ENCODE results near the gene KLK14.

Gene KLK14, protein sequence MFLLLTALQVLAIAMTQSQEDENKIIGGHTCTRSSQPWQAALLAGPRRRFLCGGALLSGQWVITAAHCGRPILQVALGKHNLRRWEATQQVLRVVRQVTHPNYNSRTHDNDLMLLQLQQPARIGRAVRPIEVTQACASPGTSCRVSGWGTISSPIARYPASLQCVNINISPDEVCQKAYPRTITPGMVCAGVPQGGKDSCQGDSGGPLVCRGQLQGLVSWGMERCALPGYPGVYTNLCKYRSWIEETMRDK

GRCh38 chr19:51082611-51083010, at the start of gene KLK14:
Gene KLK14, minus strand, starts transcription at chr19:51082887. Its CDS starts 273 bp downstream, at chr19:51082614.
- no peak for DNase-seq

DNA sequence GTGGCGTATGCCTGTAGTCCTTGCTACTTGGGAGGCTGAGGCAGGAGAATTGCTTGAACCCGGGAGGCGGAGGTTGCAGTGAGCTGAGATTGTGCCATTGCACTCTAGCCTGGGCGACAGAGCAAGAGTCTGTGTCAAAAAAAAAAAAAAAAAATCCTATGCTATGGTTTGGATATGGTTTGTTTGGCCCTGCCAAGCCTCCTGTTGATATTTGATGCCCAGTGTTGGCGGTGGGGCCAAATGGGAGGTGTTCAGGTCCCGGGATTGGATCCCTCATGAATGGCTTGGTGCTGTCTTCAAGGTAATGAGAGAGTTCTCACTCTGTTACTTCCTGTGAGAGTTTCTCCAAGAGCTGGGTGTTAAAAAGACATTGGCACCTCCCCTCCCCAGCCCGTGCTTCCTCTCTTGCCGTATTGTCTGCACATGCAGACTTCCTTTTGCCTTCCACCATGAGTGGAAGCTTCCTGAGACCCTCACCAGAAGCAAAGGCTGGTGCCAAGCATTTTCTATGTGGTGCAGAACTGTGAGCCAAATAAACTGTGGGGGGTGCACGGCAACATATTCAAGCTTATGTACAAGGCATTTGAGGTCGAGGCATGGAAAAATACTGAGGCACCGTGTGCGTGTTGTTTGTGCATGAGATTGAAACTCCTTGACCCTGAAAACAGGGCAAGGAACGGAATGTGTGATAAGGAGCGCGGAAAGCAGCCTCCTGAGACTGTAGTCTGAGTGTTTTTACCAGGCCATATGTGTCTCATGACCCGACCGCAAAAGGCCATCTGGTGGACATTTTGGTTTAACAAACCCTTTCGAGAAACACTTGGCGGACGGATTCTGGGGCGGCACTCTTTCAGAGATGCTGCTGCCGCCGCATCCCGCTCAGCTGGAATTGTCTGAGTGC, 49.3 kb upstream of the KLK14 start:
- DNase-seq, result no peak

DNA sequence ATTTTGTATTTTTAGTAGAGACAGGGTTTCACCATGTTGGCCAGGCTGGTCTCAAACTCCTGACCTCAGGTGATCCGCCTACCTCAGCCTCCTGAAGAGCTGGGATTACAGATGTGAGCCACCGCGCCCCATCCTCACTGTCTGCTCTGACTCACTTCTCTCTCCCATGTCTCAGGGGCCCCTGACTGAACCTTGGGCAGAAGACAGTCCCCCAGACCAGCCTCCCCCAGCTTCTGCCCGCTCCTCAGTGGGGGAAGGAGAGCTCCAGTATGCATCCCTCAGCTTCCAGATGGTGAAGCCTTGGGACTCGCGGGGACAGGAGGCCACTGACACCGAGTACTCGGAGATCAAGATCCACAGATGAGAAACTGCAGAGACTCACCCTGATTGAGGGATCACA, 47.0 kb upstream of the KLK14 start:
- no peak for DNase-seq

DNA sequence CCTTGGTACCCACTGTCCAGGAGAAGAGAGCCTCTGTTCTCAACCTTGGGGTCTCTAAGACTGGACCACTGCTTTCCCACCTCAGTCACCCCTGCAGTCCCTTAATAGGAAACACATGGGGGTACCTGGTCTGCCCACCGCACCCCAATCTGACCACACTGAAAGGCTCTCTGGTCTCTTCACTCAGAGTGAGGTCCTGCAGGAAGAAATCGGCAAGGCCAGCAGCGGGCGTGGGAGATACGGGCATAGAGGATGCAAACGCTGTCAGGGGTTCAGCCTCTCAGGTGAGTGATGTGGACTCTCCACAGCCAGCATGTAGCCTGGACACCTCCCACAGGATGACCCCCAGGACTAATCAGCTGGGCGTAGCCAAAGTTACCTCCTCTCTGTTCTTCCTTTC, 45.5 kb upstream of the KLK14 start:
- no peak for DNase-seq

DNA sequence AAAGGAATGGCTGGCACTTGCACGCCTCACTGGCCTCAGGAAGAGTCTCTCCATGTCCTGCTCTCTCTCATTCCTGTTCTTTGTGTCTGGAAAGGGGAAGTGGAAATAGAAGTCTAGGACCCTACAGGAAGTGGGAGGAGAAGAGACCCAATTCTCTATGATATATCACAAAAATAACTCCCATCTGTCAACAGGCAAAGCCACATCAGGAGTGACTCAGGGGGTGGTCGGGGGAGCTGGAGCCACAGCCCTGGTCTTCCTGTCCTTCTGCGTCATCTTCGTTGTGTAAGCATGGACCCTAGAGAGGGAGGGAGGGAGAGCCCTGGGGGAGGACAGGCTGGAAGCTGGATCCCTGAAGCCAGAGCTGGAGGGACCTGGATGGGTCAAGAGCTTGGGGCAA, 45.1 kb upstream of the KLK14 start:
- no peak for DNase-seq

- DNase-seq, result no peak
Measured at GRCh38 chr19:51127032-51127431, 44.3 kb upstream of the KLK14 start.

DNA sequence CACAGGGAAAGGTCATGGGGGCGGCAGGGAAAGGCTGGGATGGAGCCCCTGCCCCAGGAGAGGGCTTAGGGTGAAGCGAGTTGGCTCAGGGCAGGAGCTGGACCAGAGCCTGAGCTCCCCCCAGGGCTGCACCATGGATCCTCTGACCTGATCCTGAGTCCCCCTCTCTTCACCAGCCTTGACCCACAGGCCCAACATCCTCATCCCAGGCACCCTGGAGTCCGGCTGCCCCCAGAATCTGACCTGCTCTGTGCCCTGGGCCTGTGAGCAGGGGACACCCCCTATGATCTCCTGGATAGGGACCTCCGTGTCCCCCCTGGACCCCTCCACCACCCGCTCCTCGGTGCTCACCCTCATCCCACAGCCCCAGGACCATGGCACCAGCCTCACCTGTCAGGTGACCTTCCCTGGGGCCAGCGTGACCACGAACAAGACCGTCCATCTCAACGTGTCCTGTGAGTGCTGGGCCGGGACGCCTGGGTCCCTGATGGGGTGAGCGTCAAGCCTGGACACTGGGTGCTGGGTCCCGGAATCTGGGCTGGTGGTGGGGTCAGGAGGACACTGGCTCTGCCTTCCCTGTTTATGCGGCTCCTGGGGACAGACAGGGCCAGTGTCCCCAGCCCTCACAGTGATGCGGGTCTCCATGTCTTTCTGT, 42.9 kb upstream of the KLK14 start:
- no peak for DNase-seq

DNA sequence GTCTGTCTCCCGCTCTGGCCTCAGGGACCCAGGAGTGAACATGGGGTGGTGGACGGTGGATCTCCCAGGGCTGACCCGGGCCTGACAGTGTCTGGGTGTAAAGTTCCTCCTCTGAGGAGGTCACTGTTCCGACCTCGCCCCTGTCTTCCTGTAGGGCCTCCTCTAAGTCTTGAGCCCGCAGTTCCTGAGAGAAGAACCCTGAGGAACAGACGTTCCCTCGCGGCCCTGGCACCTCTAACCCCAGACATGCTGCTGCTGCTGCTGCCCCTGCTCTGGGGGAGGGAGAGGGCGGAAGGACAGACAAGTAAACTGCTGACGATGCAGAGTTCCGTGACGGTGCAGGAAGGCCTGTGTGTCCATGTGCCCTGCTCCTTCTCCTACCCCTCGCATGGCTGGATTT, 42.0 kb upstream of the KLK14 start, which contains the start of gene SIGLEC9:
SIGLEC9 (plus strand) TSS at position 178 of the 400 bp plus-strand sequence; CDS start at position 247, 69 bp downstream.
- no peak for DNase-seq

DNA sequence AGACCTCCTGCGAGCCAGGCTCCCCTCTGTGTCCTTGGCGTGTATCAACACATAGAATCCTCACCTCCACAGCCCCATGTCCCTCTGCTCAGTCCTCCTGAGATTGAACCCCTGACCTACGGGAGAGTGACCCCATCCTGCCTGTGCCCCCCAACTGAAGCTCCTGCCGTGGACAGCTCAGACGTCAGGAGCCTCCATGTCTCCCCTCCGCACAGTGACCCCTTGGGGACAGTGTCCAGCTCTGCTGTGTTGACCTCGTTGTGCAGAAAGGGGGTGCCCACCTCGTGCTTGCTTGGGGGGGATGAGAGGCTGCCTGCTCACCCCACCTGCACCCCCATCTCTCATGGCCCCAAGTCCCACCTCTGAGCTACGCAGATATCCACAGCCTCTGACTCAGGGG, 41.5 kb upstream of the KLK14 start:
- no peak for DNase-seq

- no peak for DNase-seq
Measured at GRCh38 chr19:51123802-51124201, 41.1 kb upstream of the KLK14 start.

- DNase-seq, result no peak
Measured at GRCh38 chr19:51123381-51123800, 40.7 kb upstream of the KLK14 start.

- DNase-seq, result no peak
Measured at GRCh38 chr19:51122112-51122981, 39.7 kb upstream of the KLK14 start.

- DNase-seq, result no peak
Measured at GRCh38 chr19:51121257-51121656, 38.6 kb upstream of the KLK14 start.

- no peak for DNase-seq
Measured at GRCh38 chr19:51120160-51120559, 37.5 kb upstream of the KLK14 start.

- DNase-seq, result no peak
Measured at GRCh38 chr19:51119611-51120010, 36.9 kb upstream of the KLK14 start.

GRCh38 chr19:51119101-51119500, 36.4 kb upstream of the KLK14 start:
- no peak for DNase-seq

DNA sequence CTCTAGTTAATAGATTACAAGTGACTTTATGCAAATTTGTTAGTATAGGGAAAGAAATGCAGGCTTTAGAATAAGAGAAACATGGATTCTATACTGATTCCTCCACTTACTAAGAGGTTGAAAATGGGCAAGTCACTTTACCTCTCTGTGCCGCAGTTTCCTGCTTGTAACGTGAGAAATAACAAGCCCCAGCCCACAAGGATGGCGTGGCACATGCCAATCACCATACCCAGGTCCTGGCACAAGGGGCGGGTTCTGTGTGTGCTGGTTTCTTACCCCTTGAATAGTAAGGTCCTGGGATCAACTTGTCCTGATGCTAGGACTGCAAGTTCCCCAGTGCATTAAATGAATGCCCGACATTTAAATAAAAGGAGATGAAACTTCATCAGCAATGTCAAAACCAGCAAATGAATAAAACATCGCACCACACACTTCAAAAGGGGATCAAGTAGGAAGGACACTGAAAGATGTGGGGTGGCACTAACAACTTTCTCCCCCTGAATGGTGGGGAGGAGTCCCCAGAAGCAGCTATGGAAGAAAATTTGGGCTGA, 34.1 kb upstream of the KLK14 start:
- DNase-seq, result no peak

GRCh38 chr19:51114087-51114729, 31.5 kb upstream of the KLK14 start:
- DNase-seq, result no peak

- no peak for DNase-seq
Measured at GRCh38 chr19:51111606-51112005, 28.9 kb upstream of the KLK14 start.

GRCh38 chr19:51110666-51110971, 27.9 kb upstream of the KLK14 start:
- no peak for DNase-seq

- DNase-seq, result no peak
Measured at GRCh38 chr19:51108805-51109146, 26.1 kb upstream of the KLK14 start.
